Right cardiac atrium (tissue), 5 donors: ENCODE results near the gene SEC62. TPM values are rescaled to one million over a fixed set of nuclear protein-coding genes. Genes with fewer than 3 reads are reported as not detected.

Experiments
- ATAC-seq, 2 donors: fragments of 200-7000 bp; cut with Tn5 transposase; one replicate each; pipeline versions ENCODE4 v1.8.0 to v1.9.1; 2020; ENCODE audit warnings: moderate library complexity in 2 of 2, mild to moderate bottlenecking in 1 of 2
- DNase-seq, 3 donors: peaks; one replicate each; pipeline ENCODE4 v3.0.0-alpha.2; 2020
- H3K27ac ChIP-seq: one replicate; pipeline ENCODE4 v1.5.1; 2013; ENCODE audit warnings: mild to moderate bottlenecking, low read length, control low read depth, moderate library complexity
- H3K27me3 ChIP-seq: one replicate; pipeline ENCODE4 v1.6.1; 2013; ENCODE audit not compliant: control insufficient read depth, insufficient read depth
- H3K4me1 ChIP-seq: one replicate; pipeline ENCODE4 v1.6.1; 2013; ENCODE audit warnings: low read length; ENCODE audit not compliant: control insufficient read depth, insufficient read depth
- H3K4me3 ChIP-seq: one replicate; pipeline ENCODE4 v1.5.1; 2013; ENCODE audit warnings: low read length, control low read depth
- H3K9me3 ChIP-seq: one replicate; pipeline ENCODE4 v1.6.1; 2013; ENCODE audit warnings: low read length; ENCODE audit not compliant: control insufficient read depth
- WGBS: extraction: QIAGEN DNeasy Blood & Tissue Kit; methylation state at CpG from one replicate; pipeline ENCODE4 v1.1.7; 2013; 5-methylcytosine and 5-hydroxymethylcytosine counted together
- intact Hi-C, 4 donors: fragments of 100-400 bp; cut with DNase I; formaldehyde crosslinking; loops; one replicate each; pipeline versions ENCODE4 v1.11.0 to v1.14.0; 2022 to 2023
- long read RNA-seq, 4 donors: library from polyadenylated mRNA; unstranded; transcript quantifications; one replicate each; pipeline ENCODE4 v2.0.0, GENCODE V29; 2020 to 2021
- polyA plus RNA-seq: library from polyadenylated mRNA; stranded (reverse); fragments of 200-250 nt; gene quantifications from one replicate; pipeline ENCODE4 v1.2.3, GENCODE V29; 2013
- total RNA-seq, 4 donors: library from RNA; stranded (reverse); fragmentation: NEBNext Ultra II Directional; extraction: Animal tissue kit (Norgen Biotek cat#: 25700); gene quantifications; one replicate each; pipeline ENCODE4 v1.2.1, GENCODE V29; 2021
- donor health status: healthy with polysubstance abuse.
- donor health status: DM: no; HTN: yes; CAD: no.
- donor health status: DM: no; HTN: no; CAD: no.
- donor health status: DM: no; HTN: yes; CAD: no; lungs with severe emphysema.
- donor health status: DM: yes; HTN: yes; CAD: no.

The SEC62 gene
- total RNA-seq (10 to 100 TPM; 90.0 to 99.7 (median 97.2) TPM), polyA plus RNA-seq (45.0 TPM)
- long read RNA-seq, donor 1, full-length matches to known transcripts: 94 of 187 reads
- long read RNA-seq, donor 1, partial matches to known transcripts: 81 of 187 reads
- long read RNA-seq, donor 1, other reads (novel, unspliced or antisense): 12 of 187 reads
- long read RNA-seq, donor 2, full-length matches to known transcripts: 36 of 64 reads
- long read RNA-seq, donor 2, partial matches to known transcripts: 23 of 64 reads
- long read RNA-seq, donor 2, other reads (novel, unspliced or antisense): 5 of 64 reads
- long read RNA-seq, donor 3, full-length matches to known transcripts: 17 of 35 reads
- long read RNA-seq, donor 3, partial matches to known transcripts: 7 of 35 reads
- long read RNA-seq, donor 3, other reads (novel, unspliced or antisense): 11 of 35 reads
- long read RNA-seq, donor 4, full-length matches to known transcripts: 61 of 81 reads
- long read RNA-seq, donor 4, partial matches to known transcripts: 12 of 81 reads
- long read RNA-seq, donor 4, other reads (novel, unspliced or antisense): 8 of 81 reads

GRCh38 chr3:169966428-169966950 is at the start of gene SEC62:
TSS of gene SEC62 (plus strand) at chr3:169966807. CDS start at chr3:169966823, 16 bp downstream.
- WGBS: 1% methylated on average over 37 of the region's 37 CpGs
- ATAC-seq (peak; percentile 99), DNase-seq (peak; percentile 95 to 98 (median 98))
- H3K9me3 ChIP-seq: no peaks in the 10 kb centered on the region
- intact Hi-C loops: loop anchor here in 3 of 4 donors (5.0 to 10.0 kb wide), 3 partner anchors 82 to 104 kb away; partner anchors contain the start of gene LRRC31 (in 2 of the 3)
- H3K4me1 ChIP-seq: no peaks in the 10 kb centered on the region
- peak within 1 kb of the TSS; percentile 89 for H3K27ac ChIP-seq
- H3K27me3 ChIP-seq: no peaks in the 10 kb centered on the region
- peak within 1 kb of the TSS; percentile 88 for H3K4me3 ChIP-seq

GRCh38 chr3:169923189-169923588 is 43.4 kb upstream of the SEC62 start:
- no peaks in the 10 kb centered on the region for H3K4me1 ChIP-seq
- H3K27me3 ChIP-seq: no peaks in the 10 kb centered on the region
- DNase-seq: peak; percentile 70 to 90 (median 84)
- WGBS: 41% methylated on average over 8 of the region's 8 CpGs
- ATAC-seq: peak; percentile 80 to 92
- H3K27ac ChIP-seq: no peak overlapping the region
- intact Hi-C loops: no loop called here
- H3K4me3 ChIP-seq: no peak overlapping the region
- H3K9me3 ChIP-seq: no peaks in the 10 kb centered on the region

GRCh38 chr3:169923831-169924230 is 42.8 kb upstream of the SEC62 start:
- intact Hi-C loops: no loop called here
- no peak for ATAC-seq
- no peak for DNase-seq
- WGBS: 56% methylated on average over 1 of the region's 1 CpG
- Histone ChIP-seq H3K4me1 (no peaks in the 10 kb centered on the region), H3K4me3 (no peak overlapping the region), H3K27ac (no peak overlapping the region), H3K27me3 (no peaks in the 10 kb centered on the region), H3K9me3 (no peaks in the 10 kb centered on the region)

GRCh38 chr3:169929830-169930519 is 36.6 kb upstream of the SEC62 start:
- intact Hi-C loops: no loop called here
- ATAC-seq: no peak
- no peak overlapping the region for H3K27ac ChIP-seq
- no peaks in the 10 kb centered on the region for H3K4me1 ChIP-seq
- H3K9me3 ChIP-seq: no peaks in the 10 kb centered on the region
- H3K4me3 ChIP-seq: no peak overlapping the region
- DNase-seq: no peak
- no peaks in the 10 kb centered on the region for H3K27me3 ChIP-seq
- 61% methylated on average over 3 of the region's 3 CpGs for WGBS

GRCh38 chr3:169930843-169931242 is 35.8 kb upstream of the SEC62 start:
- ATAC-seq (no peak), DNase-seq (no peak)
- WGBS: 95% methylated on average over 3 of the region's 3 CpGs
- no peaks in the 10 kb centered on the region for H3K27me3 ChIP-seq
- no peak overlapping the region for H3K4me3 ChIP-seq
- intact Hi-C loops: no loop called here
- no peaks in the 10 kb centered on the region for H3K4me1 ChIP-seq
- H3K27ac ChIP-seq: no peak overlapping the region
- no peaks in the 10 kb centered on the region for H3K9me3 ChIP-seq

- ATAC-seq: no peak
- Histone ChIP-seq H3K9me3 (no peaks in the 10 kb centered on the region), H3K27me3 (no peaks in the 10 kb centered on the region), H3K4me3 (no peak overlapping the region), H3K27ac (no peak overlapping the region), H3K4me1 (no peaks in the 10 kb centered on the region)
- intact Hi-C loops: no loop called here
- 75% methylated on average over 14 of the region's 14 CpGs for WGBS
- no peak for DNase-seq
These were observed 34.7 kb upstream of the SEC62 start for GRCh38 chr3:169931747-169932520.

GRCh38 chr3:169939320-169939719 is 27.3 kb upstream of the SEC62 start:
- DNase-seq (no peak), ATAC-seq (no peak)
- Histone ChIP-seq H3K27me3 (no peaks in the 10 kb centered on the region), H3K4me1 (no peaks in the 10 kb centered on the region), H3K27ac (no peak overlapping the region), H3K9me3 (no peaks in the 10 kb centered on the region), H3K4me3 (no peak overlapping the region)
- intact Hi-C loops: no loop called here
- 34% methylated on average over 1 of the region's 1 CpG for WGBS

GRCh38 chr3:169939751-169940150 is 26.9 kb upstream of the SEC62 start:
- no peaks in the 10 kb centered on the region for H3K4me1 ChIP-seq
- intact Hi-C loops: no loop called here
- WGBS: 84% methylated on average over 5 of the region's 5 CpGs

GRCh38 chr3:169940470-169941181 is 26.0 kb upstream of the SEC62 start:
- intact Hi-C loops: no loop called here
- Histone ChIP-seq H3K4me1 (no peaks in the 10 kb centered on the region), H3K27ac (no peak overlapping the region), H3K9me3 (no peaks in the 10 kb centered on the region), H3K27me3 (no peaks in the 10 kb centered on the region), H3K4me3 (no peak overlapping the region)
- WGBS: 55% methylated on average over 6 of the region's 6 CpGs
- ATAC-seq (no peak), DNase-seq (no peak)

More at GRCh38 chr3:169939751-169940150, 26.9 kb upstream of the SEC62 start:
- no peak for ATAC-seq
- no peak overlapping the region for H3K27ac ChIP-seq
- H3K27me3 ChIP-seq: no peaks in the 10 kb centered on the region
- H3K9me3 ChIP-seq: no peaks in the 10 kb centered on the region
- DNase-seq: no peak
- no peak overlapping the region for H3K4me3 ChIP-seq

GRCh38 chr3:169945313-169945712 is 21.3 kb upstream of the SEC62 start:
- peak; percentile 41 to 48 for ATAC-seq
- WGBS: 44% methylated on average over 7 of the region's 7 CpGs
- no peaks in the 10 kb centered on the region for H3K9me3 ChIP-seq
- H3K4me3 ChIP-seq: no peak overlapping the region
- no peak overlapping the region for H3K27ac ChIP-seq
- no peaks in the 10 kb centered on the region for H3K27me3 ChIP-seq
- no peaks in the 10 kb centered on the region for H3K4me1 ChIP-seq
- intact Hi-C loops: no loop called here
- DNase-seq: peak in 2 of 3 donors; percentile 20 to 61
